ENCODE data around the gene KEAP1. TPM values are rescaled to one million over a fixed set of nuclear protein-coding genes. Genes with fewer than 3 reads are reported as not detected.

KEAP1 gene
- total and polyA plus RNA-seq, 2 of the 8 experiments (the other 6 are each of a cell fraction or from before 2014, with no cell fraction given), result 80.6 to 106 TPM

- TF ChIP-seq TCF12 (IDR thresholded peaks at IDR 0.05; ENCODE audit: low read depth, low read length) (no peak), RAD21 (IDR thresholded peaks at IDR 0.05 in 1 of 2, conservative IDR thresholded peaks at IDR 0.05 in 1 of 2; ENCODE audit: low read depth in 2 of 2, low read length in 2 of 2) (no peak), YY1 (IDR thresholded peaks at IDR 0.05; ENCODE audit: low read depth, low read length) (no peak), BACH1 (IDR thresholded peaks at IDR 0.05; ENCODE audit: low read length) (no peak), SUZ12 (IDR thresholded peaks at IDR 0.05; ENCODE audit: low read length) (no peak)
- TF ChIP-seq, protein P1, sequence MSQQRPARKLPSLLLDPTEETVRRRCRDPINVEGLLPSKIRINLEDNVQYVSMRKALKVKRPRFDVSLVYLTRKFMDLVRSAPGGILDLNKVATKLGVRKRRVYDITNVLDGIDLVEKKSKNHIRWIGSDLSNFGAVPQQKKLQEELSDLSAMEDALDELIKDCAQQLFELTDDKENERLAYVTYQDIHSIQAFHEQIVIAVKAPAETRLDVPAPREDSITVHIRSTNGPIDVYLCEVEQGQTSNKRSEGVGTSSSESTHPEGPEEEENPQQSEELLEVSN (IDR thresholded peaks at IDR 0.05), result no peak
- TF ChIP-seq, protein P2, sequence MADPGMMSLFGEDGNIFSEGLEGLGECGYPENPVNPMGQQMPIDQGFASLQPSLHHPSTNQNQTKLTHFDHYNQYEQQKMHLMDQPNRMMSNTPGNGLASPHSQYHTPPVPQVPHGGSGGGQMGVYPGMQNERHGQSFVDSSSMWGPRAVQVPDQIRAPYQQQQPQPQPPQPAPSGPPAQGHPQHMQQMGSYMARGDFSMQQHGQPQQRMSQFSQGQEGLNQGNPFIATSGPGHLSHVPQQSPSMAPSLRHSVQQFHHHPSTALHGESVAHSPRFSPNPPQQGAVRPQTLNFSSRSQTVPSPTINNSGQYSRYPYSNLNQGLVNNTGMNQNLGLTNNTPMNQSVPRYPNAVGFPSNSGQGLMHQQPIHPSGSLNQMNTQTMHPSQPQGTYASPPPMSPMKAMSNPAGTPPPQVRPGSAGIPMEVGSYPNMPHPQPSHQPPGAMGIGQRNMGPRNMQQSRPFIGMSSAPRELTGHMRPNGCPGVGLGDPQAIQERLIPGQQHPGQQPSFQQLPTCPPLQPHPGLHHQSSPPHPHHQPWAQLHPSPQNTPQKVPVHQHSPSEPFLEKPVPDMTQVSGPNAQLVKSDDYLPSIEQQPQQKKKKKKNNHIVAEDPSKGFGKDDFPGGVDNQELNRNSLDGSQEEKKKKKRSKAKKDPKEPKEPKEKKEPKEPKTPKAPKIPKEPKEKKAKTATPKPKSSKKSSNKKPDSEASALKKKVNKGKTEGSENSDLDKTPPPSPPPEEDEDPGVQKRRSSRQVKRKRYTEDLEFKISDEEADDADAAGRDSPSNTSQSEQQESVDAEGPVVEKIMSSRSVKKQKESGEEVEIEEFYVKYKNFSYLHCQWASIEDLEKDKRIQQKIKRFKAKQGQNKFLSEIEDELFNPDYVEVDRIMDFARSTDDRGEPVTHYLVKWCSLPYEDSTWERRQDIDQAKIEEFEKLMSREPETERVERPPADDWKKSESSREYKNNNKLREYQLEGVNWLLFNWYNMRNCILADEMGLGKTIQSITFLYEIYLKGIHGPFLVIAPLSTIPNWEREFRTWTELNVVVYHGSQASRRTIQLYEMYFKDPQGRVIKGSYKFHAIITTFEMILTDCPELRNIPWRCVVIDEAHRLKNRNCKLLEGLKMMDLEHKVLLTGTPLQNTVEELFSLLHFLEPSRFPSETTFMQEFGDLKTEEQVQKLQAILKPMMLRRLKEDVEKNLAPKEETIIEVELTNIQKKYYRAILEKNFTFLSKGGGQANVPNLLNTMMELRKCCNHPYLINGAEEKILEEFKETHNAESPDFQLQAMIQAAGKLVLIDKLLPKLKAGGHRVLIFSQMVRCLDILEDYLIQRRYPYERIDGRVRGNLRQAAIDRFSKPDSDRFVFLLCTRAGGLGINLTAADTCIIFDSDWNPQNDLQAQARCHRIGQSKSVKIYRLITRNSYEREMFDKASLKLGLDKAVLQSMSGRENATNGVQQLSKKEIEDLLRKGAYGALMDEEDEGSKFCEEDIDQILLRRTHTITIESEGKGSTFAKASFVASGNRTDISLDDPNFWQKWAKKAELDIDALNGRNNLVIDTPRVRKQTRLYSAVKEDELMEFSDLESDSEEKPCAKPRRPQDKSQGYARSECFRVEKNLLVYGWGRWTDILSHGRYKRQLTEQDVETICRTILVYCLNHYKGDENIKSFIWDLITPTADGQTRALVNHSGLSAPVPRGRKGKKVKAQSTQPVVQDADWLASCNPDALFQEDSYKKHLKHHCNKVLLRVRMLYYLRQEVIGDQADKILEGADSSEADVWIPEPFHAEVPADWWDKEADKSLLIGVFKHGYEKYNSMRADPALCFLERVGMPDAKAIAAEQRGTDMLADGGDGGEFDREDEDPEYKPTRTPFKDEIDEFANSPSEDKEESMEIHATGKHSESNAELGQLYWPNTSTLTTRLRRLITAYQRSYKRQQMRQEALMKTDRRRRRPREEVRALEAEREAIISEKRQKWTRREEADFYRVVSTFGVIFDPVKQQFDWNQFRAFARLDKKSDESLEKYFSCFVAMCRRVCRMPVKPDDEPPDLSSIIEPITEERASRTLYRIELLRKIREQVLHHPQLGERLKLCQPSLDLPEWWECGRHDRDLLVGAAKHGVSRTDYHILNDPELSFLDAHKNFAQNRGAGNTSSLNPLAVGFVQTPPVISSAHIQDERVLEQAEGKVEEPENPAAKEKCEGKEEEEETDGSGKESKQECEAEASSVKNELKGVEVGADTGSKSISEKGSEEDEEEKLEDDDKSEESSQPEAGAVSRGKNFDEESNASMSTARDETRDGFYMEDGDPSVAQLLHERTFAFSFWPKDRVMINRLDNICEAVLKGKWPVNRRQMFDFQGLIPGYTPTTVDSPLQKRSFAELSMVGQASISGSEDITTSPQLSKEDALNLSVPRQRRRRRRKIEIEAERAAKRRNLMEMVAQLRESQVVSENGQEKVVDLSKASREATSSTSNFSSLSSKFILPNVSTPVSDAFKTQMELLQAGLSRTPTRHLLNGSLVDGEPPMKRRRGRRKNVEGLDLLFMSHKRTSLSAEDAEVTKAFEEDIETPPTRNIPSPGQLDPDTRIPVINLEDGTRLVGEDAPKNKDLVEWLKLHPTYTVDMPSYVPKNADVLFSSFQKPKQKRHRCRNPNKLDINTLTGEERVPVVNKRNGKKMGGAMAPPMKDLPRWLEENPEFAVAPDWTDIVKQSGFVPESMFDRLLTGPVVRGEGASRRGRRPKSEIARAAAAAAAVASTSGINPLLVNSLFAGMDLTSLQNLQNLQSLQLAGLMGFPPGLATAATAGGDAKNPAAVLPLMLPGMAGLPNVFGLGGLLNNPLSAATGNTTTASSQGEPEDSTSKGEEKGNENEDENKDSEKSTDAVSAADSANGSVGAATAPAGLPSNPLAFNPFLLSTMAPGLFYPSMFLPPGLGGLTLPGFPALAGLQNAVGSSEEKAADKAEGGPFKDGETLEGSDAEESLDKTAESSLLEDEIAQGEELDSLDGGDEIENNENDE (IDR thresholded peaks at IDR 0.05; ENCODE audit: insufficient replicate concordance, low read length), result no peak
Observed at GRCh38 chr19:10548746-10549276, 45.7 kb upstream of the KEAP1 start (continued).

All from H1 (cell line).